ENCODE results near the gene C4BPB. TPM values are rescaled to one million over a fixed set of nuclear protein-coding genes. Genes with fewer than 3 reads are reported as not detected.

Gene C4BPB
- total RNA-seq, 1 experiment from 2014 or later = not detected

GRCh38 chr1:207084232-207084631 lies 4.4 kb upstream of the C4BPB start:
- Histone ChIP-seq H3K4me1 (ENCODE audit: insufficient read depth, low read length) (no peaks in the 10 kb centered on the region; the same call in 1 of the 2 replicates), H4K8ac (replicated peaks; ENCODE audit: insufficient read length, low read depth, low read length) (no peak overlapping the region), H3K23ac (ENCODE audit: insufficient read length, low read depth, low read length) (no peak overlapping the region), H3K18ac (ENCODE audit: insufficient read length, low read depth, low read length) (no peak overlapping the region), H3T11ph (ENCODE audit: low read length) (no peak overlapping the region), H2AFZ (ENCODE audit: low read length) (no peak overlapping the region), H3K14ac (ENCODE audit: insufficient read depth, low read length) (no peak overlapping the region), H2AK5ac (ENCODE audit: insufficient read length, low read length) (no peak overlapping the region), H3K4me2 (ENCODE audit: insufficient read depth, insufficient read length, low read length) (no peak overlapping the region), H3K27ac (ENCODE audit: insufficient read length, low read depth, low read length) (no peak overlapping the region), H3K56ac (ENCODE audit: insufficient read length, low read depth, low read length) (no peak overlapping the region), H4K5ac (ENCODE audit: insufficient read length, low read depth, low read length) (no peak overlapping the region), H3K4ac (ENCODE audit: low read depth, low read length) (no peak overlapping the region), H2BK15ac (ENCODE audit: low read depth, low read length) (no peak overlapping the region), H3K9ac (ENCODE audit: extremely low read depth, insufficient read length, low read length) (no peak overlapping the region), H2BK12ac (ENCODE audit: insufficient read length, low read depth, low read length) (no peak overlapping the region), H4K91ac (ENCODE audit: insufficient read length, low read depth, low read length) (no peak overlapping the region), H3K27me3 (ENCODE audit: insufficient read depth, low read length) (no peaks in the 10 kb centered on the region), H3K79me2 (ENCODE audit: insufficient read depth, low read length) (no peaks in the 10 kb centered on the region), H2BK120ac (ENCODE audit: low read depth, low read length, poor library complexity, severe bottlenecking) (no peak overlapping the region), H3K9me3 (ENCODE audit: control insufficient read depth, low read depth, low read length) (no peaks in the 10 kb centered on the region), H2BK20ac (ENCODE audit: low read depth, low read length, poor library complexity, severe bottlenecking) (no peak overlapping the region), H4K20me1 (ENCODE audit: control insufficient read depth, insufficient read depth, insufficient read length) (no peaks in the 10 kb centered on the region), H3K23me2 (ENCODE audit: insufficient read length, low read depth, low read length, poor library complexity, severe bottlenecking) (no peaks in the 10 kb centered on the region), H2BK5ac (ENCODE audit: insufficient read length, low read length) (no peak overlapping the region), H3K79me1 (ENCODE audit: insufficient read depth, low read depth, low read length, poor library complexity, severe bottlenecking) (no peaks in the 10 kb centered on the region)
- WGBS (ENCODE audit: extremely low coverage, insufficient read length, low lambda C conversion rate) = no CpG with 5 or more reads among the region's 2 CpGs
- H3K27ac Mint-ChIP-seq = no peak overlapping the region
- no peak for DNase-seq
- H3K4me3 Mint-ChIP-seq = no peak overlapping the region
- TF ChIP-seq CTCF (conservative IDR thresholded peaks at IDR 0.05) = no peak
- H3K27me3 Mint-ChIP-seq (ENCODE audit: low read depth) = no peaks in the 10 kb centered on the region; the same call in 1 of the 2 replicates
- peaks cover 12 to 17% of the 10 kb centered on the region in 2 experiments for H3K4me1 Mint-ChIP-seq
- no peaks in the 10 kb centered on the region for H3K9me3 Mint-ChIP-seq
- no peaks in the 10 kb centered on the region for H3K36me3 Mint-ChIP-seq (ENCODE audit: insufficient read depth in 1 of 3, low read depth in 3 of 3)
